Ectodermal cell (in vitro differentiated cells): ENCODE data around the gene EXOSC10.

Experiments
- H3K27ac ChIP-seq: 2 replicates; pipeline ENCODE4 v1.7.0; 2013; ENCODE audit warnings: mild to moderate bottlenecking, low read depth, low read length; ENCODE audit not compliant: insufficient read depth, poor library complexity, severe bottlenecking
- H3K27me3 ChIP-seq: 2 replicates; pipeline ENCODE4 v1.7.0; 2013; ENCODE audit warnings: mild to moderate bottlenecking, low read length; ENCODE audit not compliant: insufficient read depth, control insufficient read depth, poor library complexity, severe bottlenecking
- H3K36me3 ChIP-seq: one replicate; pipeline ENCODE4 v1.7.0; 2013; ENCODE audit warnings: low read length; ENCODE audit not compliant: control insufficient read depth, insufficient read depth
- H3K4me1 ChIP-seq: one replicate; pipeline ENCODE4 v1.7.0; 2013; ENCODE audit warnings: low read length; ENCODE audit not compliant: control insufficient read depth, insufficient read depth
- H3K4me3 ChIP-seq: 2 replicates; pipeline ENCODE4 v1.7.0; 2013; ENCODE audit warnings: low read depth, low read length, control low read depth; ENCODE audit not compliant: insufficient read depth
- H3K9me3 ChIP-seq: 2 replicates; pipeline ENCODE4 v1.7.0; 2013; ENCODE audit warnings: mild to moderate bottlenecking, low read length, moderate library complexity; ENCODE audit not compliant: control insufficient read depth
- WGBS, 2 experiments: methylation state at CpG; one replicate each; pipeline ENCODE4 v1.1.7; 2013; ENCODE audit warnings: missing lambda C conversion rate in 2 of 2; 5-methylcytosine and 5-hydroxymethylcytosine counted together

Gene EXOSC10

GRCh38 chr1:11134898-11135266, 35.2 kb upstream of the EXOSC10 start:
- no peaks in the 10 kb centered on the region for H3K27me3 ChIP-seq
- peaks cover 49% of the 10 kb centered on the region for H3K36me3 ChIP-seq
- H3K4me3 ChIP-seq = no peak overlapping the region
- H3K4me1 ChIP-seq = no peaks in the 10 kb centered on the region
- H3K27ac ChIP-seq = no peak overlapping the region
- no peaks in the 10 kb centered on the region for H3K9me3 ChIP-seq
- 92 to 95% methylated on average over 4 to 5 of the region's 5 CpGs for WGBS, 2 experiments

- no peaks in the 10 kb centered on the region for H3K9me3 ChIP-seq
- 93 to 95% methylated on average over 5 of the region's 5 CpGs for WGBS, 2 experiments
- no peak overlapping the region for H3K27ac ChIP-seq
- no peaks in the 10 kb centered on the region for H3K4me1 ChIP-seq
- peaks cover 52% of the 10 kb centered on the region for H3K36me3 ChIP-seq
- no peak overlapping the region for H3K4me3 ChIP-seq
- no peaks in the 10 kb centered on the region for H3K27me3 ChIP-seq
Measured at GRCh38 chr1:11134251-11134897, 34.7 kb upstream of the EXOSC10 start.

- Histone ChIP-seq H3K4me1 (no peaks in the 10 kb centered on the region), H3K27ac (no peak overlapping the region), H3K4me3 (no peak overlapping the region), H3K9me3 (no peaks in the 10 kb centered on the region), H3K36me3 (peaks cover 48% of the 10 kb centered on the region), H3K27me3 (no peaks in the 10 kb centered on the region)
- 92 to 93% methylated on average over 8 of the region's 8 CpGs for WGBS, 2 experiments
Measured at GRCh38 chr1:11132563-11133293, 33.1 kb upstream of the EXOSC10 start.

GRCh38 chr1:11131816-11132215, 32.1 kb upstream of the EXOSC10 start:
- Histone ChIP-seq H3K36me3 (peaks cover 51% of the 10 kb centered on the region), H3K9me3 (no peaks in the 10 kb centered on the region), H3K4me3 (no peak overlapping the region), H3K4me1 (no peaks in the 10 kb centered on the region), H3K27me3 (no peaks in the 10 kb centered on the region), H3K27ac (no peak overlapping the region)
- WGBS, 2 experiments = 91 to 94% methylated on average over 3 of the region's 3 CpGs

GRCh38 chr1:11130406-11130805, 30.7 kb upstream of the EXOSC10 start:
- H3K4me3 ChIP-seq = no peak overlapping the region
- no peaks in the 10 kb centered on the region for H3K9me3 ChIP-seq
- 94 to 96% methylated on average over 17 of the region's 17 CpGs for WGBS, 2 experiments
- no peak overlapping the region for H3K27ac ChIP-seq
- no peaks in the 10 kb centered on the region for H3K27me3 ChIP-seq
- H3K36me3 ChIP-seq = peaks cover 63% of the 10 kb centered on the region
- H3K4me1 ChIP-seq = no peaks in the 10 kb centered on the region

- H3K4me3 ChIP-seq = no peak overlapping the region
- 96 to 97% methylated on average over 15 of the region's 15 CpGs for WGBS, 2 experiments
- no peaks in the 10 kb centered on the region for H3K9me3 ChIP-seq
- H3K27ac ChIP-seq = no peak overlapping the region
- H3K4me1 ChIP-seq = no peaks in the 10 kb centered on the region
- H3K36me3 ChIP-seq = peaks cover 69% of the 10 kb centered on the region
- no peaks in the 10 kb centered on the region for H3K27me3 ChIP-seq
Measured at GRCh38 chr1:11129649-11130390, 30.2 kb upstream of the EXOSC10 start.

- Histone ChIP-seq H3K27ac (no peak overlapping the region), H3K4me3 (no peak overlapping the region), H3K36me3 (peaks cover 73% of the 10 kb centered on the region), H3K27me3 (no peaks in the 10 kb centered on the region), H3K9me3 (no peaks in the 10 kb centered on the region), H3K4me1 (no peaks in the 10 kb centered on the region)
- 94% methylated on average over 5 of the region's 5 CpGs for WGBS, 2 experiments
Measured at GRCh38 chr1:11126569-11126968, 26.9 kb upstream of the EXOSC10 start.

- Histone ChIP-seq H3K27ac (no peak overlapping the region), H3K4me3 (no peak overlapping the region), H3K4me1 (no peaks in the 10 kb centered on the region), H3K36me3 (peaks cover 72% of the 10 kb centered on the region), H3K9me3 (no peaks in the 10 kb centered on the region), H3K27me3 (no peaks in the 10 kb centered on the region)
- WGBS, 2 experiments = 80 to 94% methylated on average over 4 to 5 of the region's 5 CpGs
Measured at GRCh38 chr1:11125931-11126330, 26.3 kb upstream of the EXOSC10 start.

GRCh38 chr1:11124965-11125364, 25.3 kb upstream of the EXOSC10 start:
- Histone ChIP-seq H3K27ac (no peak overlapping the region), H3K4me3 (no peak overlapping the region), H3K9me3 (no peaks in the 10 kb centered on the region), H3K4me1 (no peaks in the 10 kb centered on the region), H3K27me3 (no peaks in the 10 kb centered on the region), H3K36me3 (peaks cover 65% of the 10 kb centered on the region)
- WGBS, 2 experiments = 95 to 100% methylated on average over 3 of the region's 3 CpGs

GRCh38 chr1:11116318-11116717, 16.6 kb upstream of the EXOSC10 start:
- Histone ChIP-seq H3K9me3 (no peaks in the 10 kb centered on the region), H3K4me3 (no peak overlapping the region), H3K4me1 (no peaks in the 10 kb centered on the region), H3K36me3 (peaks cover 31% of the 10 kb centered on the region), H3K27me3 (no peaks in the 10 kb centered on the region), H3K27ac (no peak overlapping the region)
- 91 to 92% methylated on average over 2 of the region's 2 CpGs for WGBS, 2 experiments
